PFSK-1 (cell line): ENCODE measurements around the gene SRRM1.

Source experiments
- FOXP2 ChIP-seq: optimal IDR thresholded peaks from 2 replicates; pipeline ENCODE3; 2011; ENCODE audit warnings: borderline replicate concordance, control low read depth, inconsistent platforms; ENCODE audit not compliant: insufficient read depth; ENCODE audit errors: extremely low read length, extremely low read depth
- POLR2AphosphoS5 ChIP-seq: IDR thresholded peaks from 2 replicates; pipeline ENCODE4 v1.6.1; 2012; ENCODE audit warnings: low read depth, mild to moderate bottlenecking, control low read depth, low read length, moderate library complexity
- SIN3A ChIP-seq: IDR thresholded peaks from 2 replicates; pipeline ENCODE4 v1.6.1; 2012; ENCODE audit warnings: mild to moderate bottlenecking, low read length, moderate library complexity, borderline replicate concordance; ENCODE audit not compliant: insufficient read depth
- TAF1 ChIP-seq: IDR thresholded peaks from 2 replicates; pipeline ENCODE4 v1.6.1; 2012; ENCODE audit warnings: low read length, control low read depth, borderline replicate concordance; ENCODE audit not compliant: insufficient read depth
- TF ChIP-seq, protein P1 (sequence below), 2 experiments: IDR thresholded peaks; 2 replicates each; pipeline versions ENCODE4 v1.6.1 to v1.8.0; 2011 to 2012; ENCODE audit warnings: low read depth in 2 of 2, low read length in 2 of 2, control low read depth in 1 of 2, inconsistent platforms in 1 of 2, mild to moderate bottlenecking in 1 of 2, moderate library complexity in 1 of 2; ENCODE audit not compliant: insufficient read depth in 1 of 2

Gene SRRM1

DNA sequence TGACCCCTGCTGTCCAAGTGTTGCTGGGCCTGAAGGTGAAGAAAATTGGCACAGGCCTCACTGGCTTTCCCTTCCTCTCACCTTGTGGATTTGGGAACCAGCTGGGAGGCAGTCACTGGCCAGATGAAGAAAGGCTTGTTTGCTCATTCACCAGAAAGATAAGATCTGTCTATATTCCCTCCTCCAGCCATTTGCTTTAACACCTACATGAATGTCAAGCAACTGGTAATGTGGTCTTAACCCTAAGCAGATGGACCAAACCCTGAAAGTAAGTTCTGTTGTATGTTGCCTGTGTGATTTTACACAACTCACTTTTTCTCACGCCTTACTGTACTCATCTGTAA is 10.3 kb upstream of the SRRM1 start:
- TF ChIP-seq TAF1 = no peak
- no peak for TF ChIP-seq SIN3A

DNA sequence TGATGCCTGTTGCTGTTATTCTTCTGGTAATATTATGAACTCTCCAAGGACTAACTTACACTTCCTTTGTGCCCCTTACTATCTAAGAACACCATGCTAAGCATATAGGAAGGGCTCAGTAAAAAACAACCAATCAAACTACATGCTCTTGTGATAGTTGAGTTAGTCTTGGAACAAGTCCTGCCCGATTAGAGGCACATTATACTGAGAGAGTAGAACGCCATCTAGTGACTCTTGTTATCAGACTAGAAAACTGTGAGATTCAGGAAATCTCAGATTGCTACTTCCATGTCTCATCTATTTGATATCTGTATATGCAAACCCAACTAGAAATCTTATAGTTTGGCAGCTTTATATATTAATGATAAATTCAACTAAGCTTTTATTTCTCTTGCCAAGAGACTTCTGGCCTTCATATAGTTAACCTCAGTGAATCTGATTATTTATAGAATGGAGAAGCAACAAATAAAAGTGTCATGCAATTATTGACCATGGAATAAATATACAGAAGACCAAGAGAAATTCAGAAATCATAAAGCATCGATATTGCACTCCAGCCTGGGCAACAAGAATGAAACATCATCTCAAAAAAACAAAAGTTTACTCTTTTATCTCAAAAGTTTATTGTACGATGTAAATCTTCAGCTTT is 7.8 kb upstream of the SRRM1 start:
- TF ChIP-seq SIN3A = no peak

DNA sequence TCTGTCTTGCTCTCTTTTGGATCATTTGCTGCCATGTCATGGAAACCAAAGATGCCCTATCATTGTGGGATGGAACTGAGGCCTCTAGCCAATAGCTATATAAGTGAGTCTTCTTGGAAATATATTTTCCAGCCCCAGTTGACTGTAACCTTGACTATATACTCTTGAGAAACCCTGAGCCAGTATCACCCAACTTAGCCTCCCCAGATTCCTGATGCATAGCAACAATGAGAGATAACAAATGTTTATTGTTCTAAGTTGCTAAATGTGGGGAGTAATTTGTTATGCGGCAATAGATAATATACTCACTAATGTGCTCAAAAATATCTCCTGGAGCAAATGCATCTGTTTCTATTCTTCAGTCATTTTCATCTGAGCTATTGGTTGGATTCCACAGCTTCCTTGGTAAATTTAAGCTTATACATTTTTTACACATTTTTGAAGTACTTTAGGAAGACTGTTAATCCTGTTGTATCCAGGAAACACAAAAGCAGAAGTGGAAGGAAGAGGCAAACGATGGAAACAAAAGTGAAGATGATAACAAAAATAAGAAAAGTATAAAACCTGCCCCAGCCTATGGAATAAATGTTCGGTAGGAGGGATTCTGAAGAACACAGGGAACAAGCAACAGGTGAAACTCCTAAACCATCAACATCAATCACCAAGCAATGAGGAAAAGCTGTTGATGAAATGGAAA is 6.3 kb upstream of the SRRM1 start:
- no peak for TF ChIP-seq FOXP2

DNA sequence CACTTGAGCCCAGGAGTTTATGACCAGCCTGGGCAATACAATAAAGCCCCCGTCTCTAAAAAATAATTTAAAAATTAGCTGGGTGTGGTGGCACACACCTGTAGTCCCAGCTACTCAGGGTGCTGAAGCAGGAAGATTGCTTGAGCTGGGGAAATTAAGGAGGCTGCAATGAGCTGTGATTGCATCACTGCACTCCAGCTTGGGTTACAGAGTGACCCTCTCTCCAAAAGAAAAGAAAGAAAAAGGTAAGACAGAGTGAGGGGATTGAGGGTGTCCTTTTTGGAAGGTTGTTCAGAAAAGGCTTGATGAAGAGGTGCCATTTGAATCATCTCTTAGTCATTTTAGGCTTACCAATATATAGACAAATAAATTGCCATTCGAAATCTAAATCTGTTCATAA is 4.0 kb upstream of the SRRM1 start:
- TF ChIP-seq TAF1 (no peak), POLR2AphosphoS5 (no peak), FOXP2 (no peak), SIN3A (no peak)
- TF ChIP-seq, protein P1, sequence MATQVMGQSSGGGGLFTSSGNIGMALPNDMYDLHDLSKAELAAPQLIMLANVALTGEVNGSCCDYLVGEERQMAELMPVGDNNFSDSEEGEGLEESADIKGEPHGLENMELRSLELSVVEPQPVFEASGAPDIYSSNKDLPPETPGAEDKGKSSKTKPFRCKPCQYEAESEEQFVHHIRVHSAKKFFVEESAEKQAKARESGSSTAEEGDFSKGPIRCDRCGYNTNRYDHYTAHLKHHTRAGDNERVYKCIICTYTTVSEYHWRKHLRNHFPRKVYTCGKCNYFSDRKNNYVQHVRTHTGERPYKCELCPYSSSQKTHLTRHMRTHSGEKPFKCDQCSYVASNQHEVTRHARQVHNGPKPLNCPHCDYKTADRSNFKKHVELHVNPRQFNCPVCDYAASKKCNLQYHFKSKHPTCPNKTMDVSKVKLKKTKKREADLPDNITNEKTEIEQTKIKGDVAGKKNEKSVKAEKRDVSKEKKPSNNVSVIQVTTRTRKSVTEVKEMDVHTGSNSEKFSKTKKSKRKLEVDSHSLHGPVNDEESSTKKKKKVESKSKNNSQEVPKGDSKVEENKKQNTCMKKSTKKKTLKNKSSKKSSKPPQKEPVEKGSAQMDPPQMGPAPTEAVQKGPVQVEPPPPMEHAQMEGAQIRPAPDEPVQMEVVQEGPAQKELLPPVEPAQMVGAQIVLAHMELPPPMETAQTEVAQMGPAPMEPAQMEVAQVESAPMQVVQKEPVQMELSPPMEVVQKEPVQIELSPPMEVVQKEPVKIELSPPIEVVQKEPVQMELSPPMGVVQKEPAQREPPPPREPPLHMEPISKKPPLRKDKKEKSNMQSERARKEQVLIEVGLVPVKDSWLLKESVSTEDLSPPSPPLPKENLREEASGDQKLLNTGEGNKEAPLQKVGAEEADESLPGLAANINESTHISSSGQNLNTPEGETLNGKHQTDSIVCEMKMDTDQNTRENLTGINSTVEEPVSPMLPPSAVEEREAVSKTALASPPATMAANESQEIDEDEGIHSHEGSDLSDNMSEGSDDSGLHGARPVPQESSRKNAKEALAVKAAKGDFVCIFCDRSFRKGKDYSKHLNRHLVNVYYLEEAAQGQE (IDR thresholded peaks at IDR 0.05; ENCODE audit: insufficient read depth in 1 of 2, low read depth in 2 of 2, low read length in 2 of 2) = no peak

DNA sequence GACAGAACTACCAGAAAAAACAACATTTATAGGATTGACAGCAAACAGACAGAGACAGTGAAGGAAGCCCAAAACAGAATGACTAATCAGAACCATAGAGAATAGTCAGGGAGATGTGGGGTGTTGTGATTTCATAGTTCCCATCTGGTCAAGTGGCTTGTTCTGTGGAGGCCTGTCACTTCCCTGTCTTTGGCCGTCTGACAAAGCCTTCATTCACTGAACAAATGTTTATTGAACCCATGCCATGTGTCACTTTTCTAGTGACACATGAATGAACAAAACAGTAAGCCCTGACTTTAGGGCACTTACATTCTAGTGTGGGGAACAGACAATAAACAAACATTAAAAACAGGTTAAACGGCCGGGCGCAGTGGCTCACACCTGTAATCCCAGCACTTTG is 3.2 kb upstream of the SRRM1 start:
- TF ChIP-seq TAF1 = no peak
- no peak for TF ChIP-seq FOXP2
- no peak for TF ChIP-seq POLR2AphosphoS5
- TF ChIP-seq SIN3A = no peak
- TF ChIP-seq, protein P1 (IDR thresholded peaks at IDR 0.05; ENCODE audit: insufficient read depth in 1 of 2, low read depth in 2 of 2, low read length in 2 of 2) = no peak

DNA sequence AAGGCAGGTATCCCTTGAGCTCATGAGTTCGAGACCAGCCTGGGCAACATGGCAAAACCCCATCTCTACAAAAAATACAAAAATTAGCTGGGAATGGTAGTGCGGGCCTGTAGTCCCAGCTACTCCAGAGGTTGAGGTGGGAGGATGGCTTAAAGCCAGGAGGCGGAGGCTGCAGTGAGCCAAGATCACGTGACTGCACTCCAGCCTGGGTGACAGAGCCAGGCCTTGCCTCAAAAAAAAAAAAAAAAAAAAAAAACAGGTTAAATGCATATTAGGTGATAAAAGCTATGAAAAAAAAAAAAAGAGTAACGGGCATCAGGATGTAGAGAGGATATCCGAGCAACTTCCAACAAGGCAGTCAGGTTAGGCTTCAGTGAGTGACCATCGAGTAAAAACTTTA is 2.8 kb upstream of the SRRM1 start:
- TF ChIP-seq POLR2AphosphoS5 (no peak), TAF1 (no peak), SIN3A (no peak), FOXP2 (no peak)
- TF ChIP-seq, protein P1 (IDR thresholded peaks at IDR 0.05; ENCODE audit: insufficient read depth in 1 of 2, low read depth in 2 of 2, low read length in 2 of 2) = no peak
